ENCODE measurements around the gene ANXA2R. TPM values are rescaled to one million over a fixed set of nuclear protein-coding genes. Genes with fewer than 3 reads are reported as not detected.
"Not testable (repeated sequence)": the region's sequence is repeated elsewhere in the genome, so short reads cannot be mapped to it uniquely, and the experiment has no call there.

ANXA2R gene
- polyA plus RNA-seq (2011; rRNA removed), result 0.53 and 0.74 TPM in 2 replicates
- polyA minus RNA-seq (2011; rRNA and poly(A)+ RNA removed), result 2.4 and 3.0 TPM in 2 replicates

GRCh38 chr5:43040287-43041098 lies at the start of gene ANXA2R:
Gene ANXA2R, minus strand, starts transcription at chr5:43040319. Its CDS starts 273 bp downstream, at chr5:43040046.
- no peaks in the 10 kb centered on the region for H3K27me3 ChIP-seq (ENCODE audit: control insufficient read depth, insufficient read depth, low read length)
- H3K36me3 ChIP-seq (ENCODE audit: control insufficient read depth, insufficient read depth, low read length), result no peaks in the 10 kb centered on the region
- peak within 1 kb of the TSS; percentile 52 for H3K4me3 ChIP-seq (ENCODE audit: low read depth, low read length)
- DNase-seq (ENCODE audit: low read depth), result peak; percentile 67
- CTCF ChIA-PET, result interaction anchor here (0.8 to 7.7 kb wide), 16 partner anchors 10 to 356 kb away, joined by 3 to 95 read pairs (median 5); no protein-coding TSS in a partner anchor
- peak; percentile 85 for TF ChIP-seq CTCF (IDR thresholded peaks at IDR 0.05; ENCODE audit: insufficient read depth, low read depth, low read length)
- POLR2A ChIA-PET, result no interaction called here

GRCh38 chr5:43086118-43086908 lies 46.2 kb upstream of the ANXA2R start:
- DNase-seq (ENCODE audit: low read depth); H3K36me3 ChIP-seq (ENCODE audit: control insufficient read depth, insufficient read depth, low read length); H3K27me3 ChIP-seq (ENCODE audit: control insufficient read depth, insufficient read depth, low read length); POLR2A ChIA-PET; H3K4me3 ChIP-seq (ENCODE audit: low read depth, low read length): not testable (repeated sequence)
- CTCF ChIA-PET, result interaction anchor here (0.9 kb wide), 1 partner anchor 11 kb away, joined by 4 read pairs; no protein-coding TSS in a partner anchor

- Histone ChIP-seq H3K36me3 (ENCODE audit: control insufficient read depth, insufficient read depth, low read length) (no peaks in the 10 kb centered on the region), H3K4me3 (ENCODE audit: low read depth, low read length) (no peak overlapping the region), H3K27me3 (ENCODE audit: control insufficient read depth, insufficient read depth, low read length) (no peaks in the 10 kb centered on the region)
- no peak for TF ChIP-seq CTCF (IDR thresholded peaks at IDR 0.05; ENCODE audit: insufficient read depth, low read depth, low read length)
- no peak for DNase-seq (ENCODE audit: low read depth)
- POLR2A ChIA-PET, result no interaction called here
- CTCF ChIA-PET, result interaction anchor here (0.7 to 1.1 kb wide), 3 partner anchors 12 to 26 kb away, joined by 3 to 4 read pairs (median 3); no protein-coding TSS in a partner anchor
Observed at GRCh38 chr5:43085453-43085852, 45.3 kb upstream of the ANXA2R start.

- CTCF ChIA-PET, result interaction anchor here (0.7 to 1.1 kb wide), 3 partner anchors 22 to 77 kb away, joined by 3 to 4 read pairs (median 3); no protein-coding TSS in a partner anchor
- H3K36me3 ChIP-seq (ENCODE audit: control insufficient read depth, insufficient read depth, low read length); POLR2A ChIA-PET; H3K27me3 ChIP-seq (ENCODE audit: control insufficient read depth, insufficient read depth, low read length); DNase-seq (ENCODE audit: low read depth); H3K4me3 ChIP-seq (ENCODE audit: low read depth, low read length): not testable (repeated sequence)
Observed at GRCh38 chr5:43084468-43084867, 44.3 kb upstream of the ANXA2R start.

- POLR2A ChIA-PET; H3K36me3 ChIP-seq (ENCODE audit: control insufficient read depth, insufficient read depth, low read length); H3K4me3 ChIP-seq (ENCODE audit: low read depth, low read length); DNase-seq (ENCODE audit: low read depth); CTCF ChIA-PET; H3K27me3 ChIP-seq (ENCODE audit: control insufficient read depth, insufficient read depth, low read length): not testable (repeated sequence)
Observed at GRCh38 chr5:43081345-43081744, 41.2 kb upstream of the ANXA2R start.

GRCh38 chr5:43078956-43079355 lies 38.8 kb upstream of the ANXA2R start:
- ChIA-PET CTCF (interaction anchor here (0.6 to 1.3 kb wide), 4 partner anchors 10 to 190 kb away, joined by 3 to 4 read pairs (median 4); no protein-coding TSS in a partner anchor), POLR2A (interaction anchor here (0.6 kb wide), 1 partner anchor 42 kb away, joined by 14 read pairs; no protein-coding TSS in a partner anchor)
- peak; percentile 51 for DNase-seq (ENCODE audit: low read depth)
- Histone ChIP-seq H3K4me3 (ENCODE audit: low read depth, low read length) (no peak overlapping the region), H3K36me3 (ENCODE audit: control insufficient read depth, insufficient read depth, low read length) (peaks cover 2% of the 10 kb centered on the region), H3K27me3 (ENCODE audit: control insufficient read depth, insufficient read depth, low read length) (no peaks in the 10 kb centered on the region)
- TF ChIP-seq CTCF (IDR thresholded peaks at IDR 0.05; ENCODE audit: insufficient read depth, low read depth, low read length), result no peak

- H3K4me3 ChIP-seq (ENCODE audit: low read depth, low read length); DNase-seq (ENCODE audit: low read depth); POLR2A ChIA-PET; H3K27me3 ChIP-seq (ENCODE audit: control insufficient read depth, insufficient read depth, low read length); CTCF ChIA-PET; H3K36me3 ChIP-seq (ENCODE audit: control insufficient read depth, insufficient read depth, low read length): not testable (repeated sequence)
Observed at GRCh38 chr5:43077446-43078191, 37.5 kb upstream of the ANXA2R start.

Data from BJ (cell line).